Activated CD4-positive, alpha-beta T cell treated with anti-CD3 and anti-CD28 coated beads, Interleukin-2, amount 50 U/mL, for 48 hours (primary cell): ENCODE results near the gene EHMT1.

Experiments
- DNase-seq, 2 experiments: peaks; one replicate each; pipeline ENCODE4 v3.0.0-alpha.2; 2020

EHMT1 gene

DNA sequence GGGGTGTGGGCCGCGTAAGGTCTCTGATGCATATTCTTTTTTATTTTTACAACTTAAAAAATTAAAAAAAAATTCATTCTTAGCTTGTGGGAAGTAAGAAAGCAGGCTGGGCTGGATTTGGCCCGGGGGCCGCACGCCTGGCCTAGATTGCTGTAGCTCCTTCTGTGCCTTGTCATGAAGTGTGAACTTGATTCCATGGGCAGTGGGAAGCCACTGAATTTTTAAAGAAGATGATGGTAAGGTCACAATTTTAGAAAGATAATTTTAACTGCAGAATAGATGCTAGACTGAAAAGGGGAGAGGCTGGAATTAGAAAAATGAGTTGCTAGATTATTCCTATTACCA is 56.1 kb downstream of the EHMT1 start:
- DNase-seq: no peak

DNA sequence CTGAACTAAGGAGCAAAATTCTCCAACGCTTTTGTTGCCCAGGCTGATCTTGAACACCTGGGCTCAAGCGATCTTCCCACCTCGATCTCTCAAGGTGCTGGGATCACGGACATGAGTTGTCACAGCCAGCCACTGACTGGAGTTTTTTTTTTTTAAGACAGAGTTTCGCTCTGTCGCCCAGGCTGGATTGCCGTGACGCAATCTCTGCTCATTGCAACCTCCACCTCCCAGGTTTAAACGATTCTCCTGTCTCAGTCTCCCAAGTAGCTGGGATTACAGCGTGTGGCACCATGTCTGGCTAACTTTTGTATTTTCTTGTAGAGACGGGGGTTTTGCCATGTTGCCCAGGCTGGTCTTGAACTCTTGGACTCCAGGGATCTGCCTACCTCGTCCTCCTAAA is 58.2 kb downstream of the EHMT1 start:
- DNase-seq: no peak

DNA sequence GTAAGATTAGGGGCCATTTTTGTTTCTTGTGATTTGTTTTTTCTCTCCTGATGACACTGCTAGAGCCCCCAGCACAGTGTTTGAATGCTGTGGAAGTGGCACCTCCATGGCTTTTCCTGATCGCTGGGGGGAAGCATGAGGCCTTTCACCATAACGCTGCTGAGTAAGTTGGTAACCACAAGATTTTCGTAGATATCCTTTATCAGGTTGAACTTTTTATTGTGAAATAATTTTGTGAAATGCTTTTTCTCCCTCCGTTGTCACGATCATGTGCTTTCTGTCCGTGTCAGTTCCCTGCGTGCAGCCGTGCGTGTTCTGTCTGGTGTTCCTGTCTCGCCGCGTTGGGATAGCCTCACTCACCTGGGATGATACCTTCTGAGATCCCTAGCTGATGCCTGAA is 59.4 kb downstream of the EHMT1 start:
- no peak for DNase-seq

DNA sequence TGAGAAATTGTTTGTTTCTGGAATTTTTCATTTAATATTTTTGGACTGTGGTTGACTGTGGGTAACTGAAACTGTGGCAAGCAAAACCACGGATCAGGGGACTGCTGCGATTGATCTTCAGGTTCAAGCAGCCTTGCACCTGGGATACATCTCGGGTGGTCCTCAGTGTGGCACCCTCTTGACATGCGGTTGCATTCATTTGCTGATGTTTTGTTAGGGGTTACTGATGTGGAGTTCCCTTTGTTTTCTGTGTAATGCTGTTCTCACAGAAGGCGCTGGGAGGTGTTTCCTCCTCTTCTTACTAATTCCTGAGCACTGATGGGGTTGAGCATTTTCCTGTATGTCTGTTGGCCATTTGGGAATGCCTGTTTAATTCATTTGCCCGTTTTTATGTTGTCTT is 60.4 kb downstream of the EHMT1 start:
- no peak for DNase-seq

DNA sequence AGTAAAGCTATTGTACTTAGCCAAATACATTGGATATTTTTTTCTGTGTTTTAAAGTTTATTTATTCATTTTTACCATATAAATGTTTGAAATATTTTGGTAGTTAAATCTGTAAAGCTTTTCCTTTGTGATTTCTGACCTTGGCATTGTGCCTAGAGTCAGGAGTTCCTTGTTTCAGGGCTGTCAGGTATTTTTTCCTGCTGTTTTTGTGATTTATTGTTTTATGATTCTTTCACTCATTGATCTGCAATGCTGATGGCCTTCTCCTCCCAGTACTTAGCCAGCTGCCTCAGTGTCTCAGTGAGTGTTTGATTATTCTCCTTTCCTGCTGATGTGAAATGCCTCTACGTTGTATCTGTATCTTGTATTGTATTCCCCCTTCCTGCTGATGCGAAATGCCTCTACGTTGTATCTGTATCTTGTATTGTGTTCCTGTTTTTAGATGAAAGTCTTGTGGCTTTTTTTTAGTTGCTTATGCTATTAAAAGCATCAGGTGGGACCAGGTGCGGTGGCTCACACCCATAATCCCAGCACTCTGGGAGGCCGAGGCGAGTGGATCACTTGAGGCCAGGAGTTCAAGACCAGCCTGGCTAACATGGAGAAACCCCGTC is 61.0 kb downstream of the EHMT1 start:
- no peak for DNase-seq

DNA sequence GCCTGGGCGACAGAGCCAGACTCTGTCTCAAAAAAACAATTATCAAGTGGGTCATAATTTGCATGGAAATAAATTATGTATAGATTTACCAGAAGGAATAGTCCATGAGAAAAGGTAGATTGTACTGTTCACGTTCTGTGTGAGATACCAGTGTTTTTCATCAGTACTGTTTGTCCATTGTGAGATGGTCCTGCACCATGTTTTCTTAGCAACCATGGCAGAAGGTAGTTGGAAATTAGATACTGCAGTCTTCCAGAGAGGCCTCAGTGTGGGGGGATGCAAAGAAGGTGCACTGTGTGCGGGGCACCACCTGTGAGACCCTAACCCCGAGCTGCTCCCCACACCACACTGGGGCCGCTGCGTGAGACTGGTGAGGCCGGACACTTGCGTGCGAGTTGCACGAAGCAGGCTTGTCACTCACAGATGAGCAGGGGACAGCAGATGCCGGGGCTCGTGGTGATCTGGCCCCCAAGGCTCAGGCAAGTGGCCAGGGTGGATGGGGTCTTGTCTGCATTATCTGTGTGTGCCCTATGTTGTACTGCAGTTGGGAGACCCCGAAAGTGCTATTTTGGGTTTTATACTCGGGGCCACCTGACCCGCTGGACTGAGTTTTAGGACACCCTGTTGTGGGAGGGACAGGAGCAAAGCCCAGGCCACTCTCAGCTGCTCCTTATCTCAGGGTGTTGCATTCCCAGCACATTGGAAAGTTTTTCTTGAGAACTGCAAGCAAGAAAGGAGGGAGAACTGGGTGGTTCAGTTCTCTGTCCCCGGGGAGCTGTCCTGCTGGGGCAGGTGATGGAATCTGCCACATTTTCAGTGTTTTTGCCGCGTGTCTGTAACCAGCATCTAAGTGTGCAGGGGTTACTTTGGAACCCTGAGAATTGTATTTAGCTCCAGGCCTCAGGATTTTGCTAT is 61.9 kb downstream of the EHMT1 start:
- DNase-seq: no peak

DNA sequence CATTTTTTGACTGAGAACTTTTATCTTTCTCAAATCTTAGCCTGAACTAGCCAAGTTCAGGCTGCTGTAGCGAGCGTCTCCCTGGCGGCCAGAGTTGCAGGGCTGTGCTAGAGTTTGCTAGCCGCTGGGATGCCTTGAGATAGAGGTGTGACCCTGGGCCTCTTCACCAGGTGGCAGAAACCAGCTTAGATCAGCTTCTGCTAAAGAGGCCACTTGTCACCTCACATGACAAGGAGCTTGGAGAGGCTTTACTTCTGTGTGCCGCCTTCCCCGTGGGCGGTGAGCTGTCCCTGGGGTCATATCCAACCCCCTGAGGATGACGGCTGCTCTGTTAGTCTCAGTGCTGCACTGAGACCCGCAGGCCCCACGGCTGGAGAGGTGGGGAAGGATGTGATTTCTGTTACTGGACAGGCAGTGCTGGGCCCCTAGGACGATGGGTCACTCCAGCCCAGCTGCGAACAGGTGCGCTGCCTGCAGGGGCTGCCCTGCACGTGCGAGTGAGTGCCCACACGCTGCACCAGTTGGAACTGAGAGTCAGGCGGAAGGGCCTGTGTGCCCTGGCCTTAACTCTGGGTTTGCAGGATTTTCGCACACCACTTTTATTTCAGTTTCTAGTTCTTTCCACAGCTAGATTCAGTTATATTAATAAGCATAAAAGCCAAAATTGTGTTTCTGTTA is 63.8 kb downstream of the EHMT1 start:
- no peak for DNase-seq

DNA sequence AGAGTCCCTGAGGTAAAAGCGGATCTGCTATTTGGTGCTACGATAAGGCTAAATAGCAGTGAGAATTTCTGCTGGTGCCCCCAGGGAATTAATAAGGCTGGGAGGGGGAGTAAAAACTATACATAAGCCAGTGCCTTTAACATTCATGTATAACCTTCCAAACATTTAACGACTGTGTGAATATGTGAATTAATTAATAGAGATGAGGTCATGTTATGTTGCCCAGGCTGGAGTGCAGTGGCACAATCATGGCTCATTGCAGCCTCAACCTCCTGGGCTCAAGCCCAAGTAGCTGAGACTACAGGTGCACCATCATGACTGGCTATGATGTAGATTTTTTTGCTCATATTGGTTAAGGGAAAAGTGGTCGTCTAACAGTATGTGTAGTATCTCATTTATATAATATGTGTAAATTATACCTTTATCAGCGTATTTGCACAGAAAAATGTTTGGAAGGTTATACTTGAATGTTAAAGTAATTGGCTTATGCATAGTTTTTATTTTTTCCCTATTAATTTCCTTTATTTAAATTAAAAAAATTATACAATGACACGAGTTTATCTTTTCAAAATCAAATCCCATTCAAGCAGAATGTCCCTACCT is 64.6 kb downstream of the EHMT1 start:
- DNase-seq: no peak

DNA sequence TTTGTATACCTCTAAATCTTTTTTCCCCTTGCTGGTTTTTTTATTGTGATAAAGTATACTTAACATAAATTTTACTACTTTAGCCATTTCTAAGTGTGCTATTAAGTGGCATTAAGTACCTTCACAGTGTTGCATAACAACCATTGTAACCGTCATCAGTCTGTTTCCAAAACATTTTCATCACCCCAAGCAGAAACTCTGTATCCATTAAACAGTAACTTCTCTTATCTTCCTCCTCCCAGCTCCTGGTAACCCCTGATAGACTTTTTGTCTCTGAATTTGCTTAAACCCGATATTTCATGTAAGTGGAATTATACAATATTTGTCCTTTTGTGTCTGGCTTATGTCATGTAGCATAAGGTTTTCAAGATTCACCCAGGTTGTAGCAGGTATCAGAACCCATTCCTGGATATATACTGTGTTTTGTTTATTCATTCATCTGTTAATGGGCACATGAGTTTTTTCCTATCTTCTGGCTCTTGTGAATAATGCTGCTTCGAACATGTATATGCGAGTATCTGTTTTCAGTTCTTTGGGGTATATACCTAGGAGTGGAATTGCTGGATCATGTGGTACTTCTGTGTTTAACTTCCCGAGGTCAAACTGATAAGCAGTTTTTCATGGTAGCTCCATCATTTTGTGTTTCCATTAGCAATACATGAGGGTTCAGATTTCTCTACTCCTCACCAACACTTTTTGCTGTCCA is 66.4 kb downstream of the EHMT1 start:
- no peak for DNase-seq

DNA sequence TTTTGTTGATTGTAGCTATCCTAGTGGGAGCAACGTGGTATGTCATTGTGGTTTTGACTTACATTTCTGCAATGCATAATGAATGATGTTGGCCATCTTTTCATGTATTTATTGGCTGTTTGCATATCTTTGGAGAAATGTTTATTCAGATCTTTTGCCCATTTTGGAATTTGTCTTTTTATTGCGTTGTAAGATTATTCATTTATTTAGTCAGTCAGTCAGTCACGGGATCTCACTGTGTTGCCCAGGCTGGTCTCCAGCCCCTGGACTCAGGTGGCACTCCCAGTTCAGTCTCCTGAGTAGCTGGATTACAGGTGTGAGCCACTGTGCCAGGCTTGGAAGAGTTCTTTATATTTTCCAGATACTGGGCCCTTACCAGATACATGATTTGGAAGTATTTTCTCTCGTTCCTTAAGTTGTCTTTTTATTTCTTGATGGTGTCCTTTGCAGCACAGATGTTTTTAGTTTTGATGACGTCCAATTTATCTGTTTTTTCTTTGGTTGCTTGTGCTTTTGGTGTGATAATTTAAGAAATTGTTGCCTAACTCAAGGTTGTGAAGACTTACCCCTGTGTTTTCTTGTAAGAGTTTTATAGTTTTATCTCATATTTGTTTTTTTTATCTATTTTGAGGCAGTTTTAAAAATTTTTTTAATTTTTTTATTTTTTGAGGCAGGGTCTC is 67.1 kb downstream of the EHMT1 start:
- no peak for DNase-seq

DNA sequence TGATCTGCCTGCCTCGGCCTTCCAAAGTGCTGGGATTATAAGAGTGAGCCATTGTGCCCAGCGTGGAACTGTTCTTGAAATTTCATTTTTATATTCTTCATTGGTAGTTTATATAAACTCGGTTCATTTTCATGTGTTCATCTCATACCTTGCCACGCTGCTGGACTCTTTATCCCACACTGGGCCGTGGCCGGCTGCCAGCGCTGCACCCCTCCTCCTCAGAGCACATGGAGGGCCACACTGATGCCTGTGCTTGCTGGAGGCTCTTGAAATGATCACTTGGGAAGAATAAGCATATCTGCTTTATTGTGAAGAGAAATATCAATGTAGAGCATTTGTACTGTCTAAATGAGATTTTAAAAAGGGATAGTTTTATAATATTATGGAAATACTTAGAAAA is 69.5 kb downstream of the EHMT1 start:
- no peak for DNase-seq

DNA sequence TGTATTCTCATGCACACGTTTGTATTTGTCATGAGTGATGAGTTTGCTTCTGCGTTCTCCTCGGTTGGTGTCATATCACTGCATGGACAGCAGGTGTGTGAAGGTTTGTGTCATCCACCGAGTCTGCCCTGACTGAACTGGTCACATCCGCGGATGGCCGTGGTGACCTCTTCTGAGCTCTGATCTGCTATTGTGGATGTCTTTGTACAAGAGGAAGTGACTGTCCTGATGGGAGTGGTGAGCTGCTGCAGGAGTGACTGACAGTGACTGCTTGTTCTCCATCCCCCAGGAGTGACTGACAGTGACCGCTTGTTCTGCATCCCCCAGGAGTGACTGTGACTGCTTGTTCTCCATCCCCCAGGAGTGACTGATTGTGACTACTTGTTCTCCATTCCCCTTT is 69.9 kb downstream of the EHMT1 start:
- no peak for DNase-seq

DNA sequence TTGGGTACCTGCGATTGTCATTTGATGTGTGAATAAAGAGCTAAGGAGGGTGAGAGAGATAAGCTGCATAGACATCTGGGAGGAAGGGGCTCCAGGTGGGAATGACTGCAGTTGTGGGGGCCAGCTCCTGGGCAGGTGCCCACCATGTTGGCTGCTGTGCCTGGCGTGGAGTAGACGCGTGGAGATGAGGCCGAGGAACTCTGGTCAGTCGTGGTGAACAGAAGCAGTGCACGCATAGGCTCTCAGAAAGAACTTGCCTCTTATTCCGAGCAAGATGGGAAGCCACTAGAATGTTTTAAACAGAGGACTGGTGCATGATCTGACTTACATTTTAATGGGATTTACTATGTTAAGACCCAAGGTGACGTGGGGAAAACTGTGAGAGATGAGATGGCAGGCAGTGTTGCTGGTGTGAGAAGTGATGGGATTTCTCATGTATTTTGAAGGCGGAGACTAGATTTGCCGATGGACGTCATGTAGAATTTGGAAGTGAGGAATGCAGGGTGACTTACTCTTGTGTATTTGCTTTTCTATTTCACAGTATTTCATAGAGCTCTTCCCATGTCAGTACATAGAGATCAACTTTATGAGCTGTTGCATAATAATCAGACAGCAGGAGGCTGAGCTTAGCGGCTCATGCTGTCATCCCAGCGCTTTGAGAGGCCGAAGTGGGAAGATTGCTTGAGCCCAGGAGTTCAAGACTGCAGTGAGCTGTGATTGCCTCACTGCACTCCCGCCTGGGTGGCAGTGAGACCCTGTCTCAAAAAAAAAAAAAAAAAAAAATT is 71.1 kb downstream of the EHMT1 start:
- no peak for DNase-seq

DNA sequence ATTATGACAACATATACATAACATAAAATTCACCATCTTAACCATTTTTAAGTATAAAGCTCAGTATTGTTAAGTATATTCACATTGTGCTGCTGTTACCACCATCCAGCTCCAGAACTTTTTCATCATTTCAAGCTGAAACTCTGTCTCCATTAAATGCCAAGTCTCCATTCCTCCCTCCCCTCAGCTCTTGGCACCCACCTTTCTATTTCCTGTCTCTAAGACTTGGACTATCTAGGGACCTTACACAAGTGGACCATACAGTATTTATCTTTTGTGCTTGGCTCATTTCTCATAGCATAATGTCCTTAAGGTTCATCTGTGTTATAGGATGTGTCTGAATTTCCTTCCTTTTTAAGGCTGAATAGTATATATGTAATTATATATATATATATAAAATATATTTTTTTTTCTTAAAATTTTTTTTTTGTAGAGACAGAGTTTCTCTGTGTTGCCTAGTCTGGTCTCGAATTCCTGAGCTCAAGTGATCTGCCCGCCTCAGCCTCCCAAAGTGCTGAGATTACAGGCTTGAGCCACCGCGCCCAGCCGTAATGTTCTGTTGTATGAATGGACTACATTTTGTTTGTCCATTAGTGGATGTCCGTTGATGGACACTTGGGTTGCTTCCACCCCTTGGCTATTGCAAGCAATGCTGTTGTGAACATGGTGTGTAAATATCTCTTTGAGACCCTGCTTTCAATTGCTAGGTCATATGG is 72.3 kb downstream of the EHMT1 start:
- no peak for DNase-seq

DNA sequence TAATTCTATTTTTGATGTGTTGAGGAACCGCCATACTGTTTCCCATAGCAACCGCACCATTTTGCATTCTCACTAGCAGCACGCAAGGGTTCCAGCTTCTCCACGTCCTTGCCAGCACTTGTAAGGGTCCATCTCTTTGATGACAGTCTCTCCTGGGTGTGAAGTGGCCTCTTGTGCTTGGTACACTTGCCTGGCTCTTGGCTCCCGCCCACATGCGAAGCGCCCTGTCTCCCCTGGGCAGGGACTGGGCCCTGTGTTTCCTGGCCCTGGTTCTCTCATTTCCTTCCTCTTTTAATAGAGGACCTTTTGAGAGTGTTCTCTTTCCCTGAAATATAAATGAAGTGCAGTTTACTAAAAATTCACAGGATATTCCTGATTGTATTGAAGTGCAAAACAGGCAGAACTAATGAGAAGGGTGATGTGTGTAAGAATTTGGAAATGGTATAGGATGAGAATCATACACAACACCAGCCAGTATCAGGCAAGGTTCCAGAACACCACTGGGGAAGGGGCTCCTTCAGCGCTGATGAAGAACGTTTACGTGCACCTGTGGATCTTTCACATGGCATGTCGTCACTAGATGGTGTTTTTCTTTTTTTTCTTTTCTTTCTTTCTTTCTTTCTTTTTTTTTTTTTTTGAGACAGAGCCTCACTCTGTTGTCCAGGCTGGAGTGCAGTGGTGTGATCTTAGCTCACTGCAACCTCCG is 73.0 kb downstream of the EHMT1 start:
- no peak for DNase-seq

DNA sequence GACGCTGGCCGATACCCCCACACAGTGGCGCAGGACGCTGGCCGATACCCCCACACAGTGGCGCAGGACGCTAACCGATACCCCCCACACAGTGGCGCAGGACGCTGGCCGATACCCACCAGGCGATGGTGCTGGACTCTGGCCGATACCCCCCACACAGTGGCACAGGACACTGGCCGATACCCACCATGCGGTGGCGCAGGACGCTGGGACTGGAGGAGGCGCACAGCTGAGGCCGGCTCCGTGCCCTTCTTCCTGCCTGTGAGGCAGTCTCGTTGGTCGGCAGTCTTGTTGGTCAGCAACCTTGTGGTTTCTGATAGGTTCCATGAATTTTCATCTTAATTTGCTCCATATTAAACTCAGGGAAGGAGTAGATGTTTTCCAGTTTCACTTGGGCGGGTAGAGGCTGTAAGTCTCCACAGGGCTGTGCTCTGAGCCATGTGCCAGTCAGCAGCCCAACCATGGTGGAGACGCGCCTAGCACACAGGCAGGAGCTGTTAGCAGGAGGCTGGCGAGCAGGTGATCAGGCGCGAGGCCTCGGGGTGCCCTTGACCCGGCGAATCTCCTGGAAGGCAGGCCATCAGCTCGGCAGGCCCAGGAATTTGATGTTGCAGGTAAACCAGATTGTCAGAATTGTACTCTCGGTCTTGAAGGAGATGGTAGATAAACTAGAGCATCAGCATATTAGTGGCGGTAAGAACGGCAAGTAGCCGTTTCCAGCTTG is 75.6 kb downstream of the EHMT1 start:
- DNase-seq: no peak

DNA sequence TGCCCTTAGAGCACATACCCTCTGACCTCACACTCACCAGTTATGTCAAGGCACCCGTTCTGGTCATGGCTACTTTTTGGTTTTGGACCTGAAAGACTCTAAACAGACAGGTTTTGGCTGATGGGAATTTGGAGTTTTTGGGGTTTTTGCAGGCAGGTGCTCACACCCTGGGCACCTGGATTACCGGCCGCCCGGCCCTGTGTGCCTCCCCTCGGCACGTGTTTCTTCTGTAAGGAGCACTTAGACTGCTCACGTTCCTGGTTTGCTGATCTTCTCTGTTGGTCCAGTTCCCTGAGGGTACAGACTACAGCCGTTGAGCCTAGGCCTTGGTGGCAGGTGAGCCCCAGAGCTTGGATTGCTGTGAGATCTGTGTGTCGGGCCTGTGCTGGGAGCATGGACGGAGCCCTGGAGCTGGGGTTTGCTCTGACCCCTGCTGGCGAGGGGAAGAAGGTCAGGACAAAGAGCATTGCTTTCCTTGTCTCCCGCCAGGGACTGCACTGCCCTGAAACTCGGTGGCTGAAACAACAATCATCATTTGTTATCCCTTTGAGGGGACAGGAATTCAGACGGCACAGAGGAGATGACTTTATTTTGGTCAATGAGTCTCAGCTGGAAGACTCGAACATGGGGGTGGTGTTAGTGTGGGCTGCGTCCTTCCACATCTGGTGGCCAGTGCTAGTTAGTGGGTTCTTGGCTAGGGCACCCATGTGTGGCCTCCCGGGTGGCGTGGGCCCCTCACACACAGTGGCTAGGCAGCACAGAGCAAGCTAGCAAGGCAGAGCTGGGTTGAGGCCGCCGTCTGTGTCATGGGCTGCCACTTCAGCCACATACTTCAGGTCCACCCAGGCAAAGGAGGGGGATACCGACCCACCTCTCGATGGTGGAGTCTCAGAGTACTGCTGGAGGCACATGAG is 76.4 kb downstream of the EHMT1 start:
- peak; percentile 16 to 29 for DNase-seq
